OCI-LY7 (cell line): ENCODE results near the gene MYLK. TPM values are rescaled to one million over a fixed set of nuclear protein-coding genes. Genes with fewer than 3 reads are reported as not detected.

ENCODE experiments used
- BruUV-seq: library from RNA; stranded (reverse); fragments of 400-500 nt; replicated peaks from 2 replicates; lab custom pipeline; 2021; lab: Mats Ljungman, UMichigan
- CTCF ChIA-PET: fragments of 300-600 bp; sonication (Branson Sonifier 250); formaldehyde crosslinking; loops from one replicate; lab custom pipeline; 2022; ENCODE audit warnings: antibody characterized with exemption; ENCODE audit not compliant: unreplicated experiment; lab: Charles Lee
- POLR2A ChIA-PET: fragments of 300-600 bp; sonication (Branson Sonifier 250); formaldehyde crosslinking; loops from one replicate; lab custom pipeline; 2022; ENCODE audit warnings: antibody characterized with exemption; lab: Charles Lee
- DNase-seq: peaks from one replicate; pipeline ENCODE4 v3.0.0-alpha.2; 2015; ENCODE audit warnings: low spot score
- H2AFZ ChIP-seq: fragments of 200-600 bp; sonication (generic), shearing (Covaris generic); 2 replicates; pipeline ENCODE4 v1.6.1; 2014; ENCODE audit warnings: mild to moderate bottlenecking, antibody characterized with exemption, low read length, moderate library complexity
- H3K27ac ChIP-seq: fragments of 200-600 bp; sonication (generic); 2 replicates; pipeline ENCODE4 v1.5.1; 2014; ENCODE audit warnings: mixed run types, low read depth, mild to moderate bottlenecking, moderate library complexity, low read length, inconsistent platforms; ENCODE audit not compliant: poor library complexity, severe bottlenecking
- H3K36me3 ChIP-seq: fragments of 200-600 bp; sonication (generic); 2 replicates; pipeline ENCODE4 v1.6.1; 2014; ENCODE audit warnings: mild to moderate bottlenecking, antibody characterized with exemption, low read length, moderate library complexity, mixed read lengths; ENCODE audit not compliant: insufficient read depth
- H3K4me1 ChIP-seq: fragments of 200-600 bp; sonication (generic); 2 replicates; pipeline ENCODE4 v1.5.1; 2014; ENCODE audit warnings: mild to moderate bottlenecking, low read length; ENCODE audit not compliant: insufficient read depth, poor library complexity, severe bottlenecking
- H3K4me2 ChIP-seq: fragments of 200-600 bp; sonication (generic); 2 replicates; pipeline ENCODE4 v1.6.1; 2014; ENCODE audit warnings: mild to moderate bottlenecking, low read length
- H3K4me3 ChIP-seq: fragments of 200-600 bp; sonication (generic); 2 replicates; pipeline ENCODE4 v1.5.1; 2014; ENCODE audit warnings: mild to moderate bottlenecking, low read depth, low read length; ENCODE audit not compliant: poor library complexity, severe bottlenecking
- H3K79me2 ChIP-seq: fragments of 200-600 bp; sonication (generic); 2 replicates; pipeline ENCODE4 v1.6.1; 2016; ENCODE audit warnings: low read depth, mild to moderate bottlenecking, low read length, moderate library complexity, mixed read lengths; ENCODE audit not compliant: insufficient read depth
- H3K9me2 ChIP-seq: fragments of 200-600 bp; sonication (generic); 2 replicates; pipeline ENCODE4 v1.6.1; 2016; ENCODE audit warnings: mild to moderate bottlenecking, low read length, mixed read lengths; ENCODE audit not compliant: insufficient read depth
- H3K9me3 ChIP-seq: fragments of 200-600 bp; sonication (generic); 2 replicates; pipeline ENCODE4 v1.6.1; 2014; ENCODE audit warnings: mild to moderate bottlenecking, mixed run types, low read length, mixed read lengths
- H4K20me1 ChIP-seq: fragments of 200-600 bp; sonication (generic); 2 replicates; pipeline ENCODE4 v1.6.1; 2014; ENCODE audit warnings: mild to moderate bottlenecking, antibody characterized with exemption, low read length, moderate library complexity, mixed read lengths; ENCODE audit not compliant: insufficient read depth
- EZH2phosphoT487 ChIP-seq: fragments of 200-600 bp; sonication (generic); IDR thresholded peaks from 2 replicates; pipeline ENCODE4 v1.6.1; 2018; ENCODE audit warnings: low read depth, borderline replicate concordance, mild to moderate bottlenecking, mixed run types, antibody characterized with exemption, low read length, moderate library complexity, mixed read lengths
- intact Hi-C: fragments of 100-400 bp; cut with micrococcal nuclease; formaldehyde crosslinking; loops from one replicate; pipeline ENCODE4 v1.10.0; 2022; ENCODE audit not compliant: unreplicated experiment
- total RNA-seq, 2 experiments: library from RNA; depleted of rRNA in 1 of 2; stranded (reverse); fragments of >200 nt in 1 of 2; shearing (Covaris generic) in 1 of 2; gene quantifications; 2 replicates each; pipeline ENCODE4 v1.2.3, GENCODE V29; 2014 to 2022
- TF ChIP-seq, protein P1 (sequence below): fragments of 200-600 bp; sonication (generic); conservative IDR thresholded peaks from 2 replicates; pipeline ENCODE4 v1.5.1; 2014; ENCODE audit warnings: mild to moderate bottlenecking, antibody characterized with exemption, low read length, moderate library complexity, mixed read lengths

The MYLK gene
- total RNA-seq, 2 experiments from 2014 or later, result not detected

DNA sequence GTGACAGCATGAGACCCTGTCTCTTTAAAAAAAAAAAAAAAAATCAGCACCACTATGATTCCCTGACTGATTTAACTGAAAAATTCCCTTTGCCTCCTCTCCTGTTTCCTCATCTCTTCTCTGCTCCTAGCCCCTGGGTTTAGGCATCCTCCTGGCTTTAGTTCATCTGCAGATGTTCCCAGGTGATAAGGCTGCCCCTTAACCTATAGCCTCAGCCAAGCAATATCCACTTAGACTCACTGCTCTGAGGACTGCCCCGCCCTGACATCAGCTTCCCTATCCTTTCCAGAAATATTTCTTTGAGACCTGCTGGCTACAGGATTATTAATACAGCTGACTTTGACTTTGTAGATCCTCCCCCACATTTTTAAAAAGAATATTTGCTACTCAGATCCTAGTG lies 259.8 kb downstream of the MYLK start:
- CTCF ChIA-PET, result no interaction called here
- no peaks in the 10 kb centered on the region for H4K20me1 ChIP-seq
- H3K79me2 ChIP-seq, result no peaks in the 10 kb centered on the region
- H3K27ac ChIP-seq, result no peak overlapping the region
- H3K4me1 ChIP-seq, result no peaks in the 10 kb centered on the region
- H3K36me3 ChIP-seq, result no peaks in the 10 kb centered on the region
- no peak for DNase-seq
- H3K9me2 ChIP-seq, result no peaks in the 10 kb centered on the region
- TF ChIP-seq, protein P1, sequence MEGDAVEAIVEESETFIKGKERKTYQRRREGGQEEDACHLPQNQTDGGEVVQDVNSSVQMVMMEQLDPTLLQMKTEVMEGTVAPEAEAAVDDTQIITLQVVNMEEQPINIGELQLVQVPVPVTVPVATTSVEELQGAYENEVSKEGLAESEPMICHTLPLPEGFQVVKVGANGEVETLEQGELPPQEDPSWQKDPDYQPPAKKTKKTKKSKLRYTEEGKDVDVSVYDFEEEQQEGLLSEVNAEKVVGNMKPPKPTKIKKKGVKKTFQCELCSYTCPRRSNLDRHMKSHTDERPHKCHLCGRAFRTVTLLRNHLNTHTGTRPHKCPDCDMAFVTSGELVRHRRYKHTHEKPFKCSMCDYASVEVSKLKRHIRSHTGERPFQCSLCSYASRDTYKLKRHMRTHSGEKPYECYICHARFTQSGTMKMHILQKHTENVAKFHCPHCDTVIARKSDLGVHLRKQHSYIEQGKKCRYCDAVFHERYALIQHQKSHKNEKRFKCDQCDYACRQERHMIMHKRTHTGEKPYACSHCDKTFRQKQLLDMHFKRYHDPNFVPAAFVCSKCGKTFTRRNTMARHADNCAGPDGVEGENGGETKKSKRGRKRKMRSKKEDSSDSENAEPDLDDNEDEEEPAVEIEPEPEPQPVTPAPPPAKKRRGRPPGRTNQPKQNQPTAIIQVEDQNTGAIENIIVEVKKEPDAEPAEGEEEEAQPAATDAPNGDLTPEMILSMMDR, result no peak
- TF ChIP-seq EZH2phosphoT487, result no peak
- intact Hi-C loops, result no loop called here
- POLR2A ChIA-PET, result no interaction called here
- no peaks in the 10 kb centered on the region for H3K9me3 ChIP-seq
- BruUV-seq, result no TSS peak
- H3K4me2 ChIP-seq, result no peak overlapping the region
- no peak overlapping the region for H3K4me3 ChIP-seq
- H2AFZ ChIP-seq, result no peak overlapping the region

DNA sequence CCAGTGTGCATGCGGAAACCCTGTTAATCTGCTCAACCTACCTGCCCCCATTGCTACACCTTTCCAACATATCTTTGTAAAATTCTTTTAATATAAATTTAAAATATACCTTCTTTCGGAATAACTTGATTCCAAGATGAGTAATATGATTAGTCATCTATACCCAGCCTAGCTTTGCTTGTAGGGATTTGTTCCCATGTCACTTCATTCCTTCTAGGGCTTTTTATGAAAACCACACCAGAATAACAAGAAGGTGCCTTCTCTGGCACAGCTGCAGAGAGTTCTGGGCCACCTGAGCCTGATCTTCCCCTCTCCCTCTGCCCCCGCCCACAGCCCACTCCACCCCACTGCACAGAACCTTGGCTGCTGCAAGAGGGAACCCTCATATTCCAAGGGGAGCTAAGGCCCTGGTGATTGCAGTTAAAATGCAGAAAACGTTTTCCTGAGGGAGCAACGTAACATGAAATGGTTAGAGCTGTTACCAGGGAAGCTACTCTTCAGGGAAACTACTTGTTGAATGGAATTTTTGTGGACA lies 260.7 kb downstream of the MYLK start:
- H2AFZ ChIP-seq, result no peak overlapping the region
- CTCF ChIA-PET, result no interaction called here
- no peaks in the 10 kb centered on the region for H3K36me3 ChIP-seq
- POLR2A ChIA-PET, result interaction anchor here (0.6 kb wide), 1 partner anchor 34 kb away, joined by 3 read pairs; no protein-coding TSS in a partner anchor
- intact Hi-C loops, result no loop called here
- no peak overlapping the region for H3K27ac ChIP-seq
- H3K9me3 ChIP-seq, result no peaks in the 10 kb centered on the region
- no peak for DNase-seq
- no peaks in the 10 kb centered on the region for H4K20me1 ChIP-seq
- H3K4me1 ChIP-seq, result no peaks in the 10 kb centered on the region
- TF ChIP-seq, protein P1, result no peak
- no peak for TF ChIP-seq EZH2phosphoT487
- H3K9me2 ChIP-seq, result no peaks in the 10 kb centered on the region
- H3K79me2 ChIP-seq, result no peaks in the 10 kb centered on the region
- no TSS peak for BruUV-seq
- no peak overlapping the region for H3K4me2 ChIP-seq
- no peak overlapping the region for H3K4me3 ChIP-seq

DNA sequence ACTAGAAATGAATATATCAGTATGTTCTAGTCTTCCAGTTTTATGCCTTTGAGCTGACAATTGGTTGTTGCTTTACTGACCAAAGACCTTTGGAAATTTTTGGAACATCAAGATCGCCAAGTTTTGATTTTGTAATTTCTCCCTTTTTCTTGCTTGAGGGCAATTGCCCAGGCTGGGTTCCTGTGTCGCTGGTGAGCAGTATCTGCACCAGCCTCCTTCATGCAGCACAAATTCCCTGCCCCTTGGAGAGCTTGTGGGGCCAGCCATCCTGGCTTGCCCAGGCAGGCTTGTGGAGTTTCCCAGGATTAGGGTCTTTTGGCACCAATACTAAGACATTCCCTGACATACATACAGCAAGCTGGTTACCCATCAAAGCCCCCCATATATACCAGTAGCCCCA lies 261.4 kb downstream of the MYLK start:
- TF ChIP-seq EZH2phosphoT487, result no peak
- TF ChIP-seq, protein P1, result no peak
- CTCF ChIA-PET, result no interaction called here
- intact Hi-C loops, result no loop called here

More for the DNA sequence above, 261.4 kb downstream of the MYLK start:
- Histone ChIP-seq H3K9me2 (no peaks in the 10 kb centered on the region), H3K4me3 (no peak overlapping the region), H4K20me1 (no peaks in the 10 kb centered on the region), H3K79me2 (no peaks in the 10 kb centered on the region), H3K27ac (no peak overlapping the region), H3K9me3 (no peaks in the 10 kb centered on the region), H3K4me2 (no peak overlapping the region), H3K4me1 (no peaks in the 10 kb centered on the region), H3K36me3 (no peaks in the 10 kb centered on the region), H2AFZ (no peak overlapping the region)
- POLR2A ChIA-PET, result no interaction called here
- DNase-seq, result no peak
- no TSS peak for BruUV-seq
